K562 (cell line): ENCODE measurements around the gene UBXN11. TPM values are rescaled to one million over a fixed set of nuclear protein-coding genes. Genes with fewer than 3 reads are reported as not detected.

ENCODE experiments used
- AFF1 ChIP-seq, 2 experiments: fragments of 450-650 bp; IDR thresholded peaks; 2 replicates each; pipeline ENCODE4 v1.6.1; 2018; ENCODE audit warnings: mild to moderate bottlenecking in 2 of 2, low read depth in 1 of 2; ENCODE audit not compliant: partially characterized antibody in 2 of 2
- CBX1 ChIP-seq: sonication (generic); IDR thresholded peaks from 2 replicates; pipeline ENCODE4 v1.6.1; 2016; ENCODE audit warnings: antibody characterized with exemption, low read depth, mild to moderate bottlenecking
- DACH1 ChIP-seq: fragments of 450-650 bp; IDR thresholded peaks from 2 replicates; pipeline ENCODE4 v1.6.1; 2018; ENCODE audit not compliant: partially characterized antibody
- FOXM1 ChIP-seq, 2 experiments: fragments of 450-650 bp in 1 of 2; sonication (generic) in 1 of 2; formaldehyde crosslinking in 1 of 2; IDR thresholded peaks; 2 replicates each; pipeline versions ENCODE4 v1.6.1 to v1.9.0; 2017 to 2022; ENCODE audit warnings: low read depth in 2 of 2, mild to moderate bottlenecking in 2 of 2, missing genetic modification reagents in 1 of 2, moderate library complexity in 1 of 2
- HDAC2 ChIP-seq: fragments of 450-650 bp; IDR thresholded peaks from 2 replicates; pipeline ENCODE4 v1.6.1; 2016; ENCODE audit warnings: mild to moderate bottlenecking
- HDAC3 ChIP-seq: fragments of 450-650 bp; IDR thresholded peaks from 2 replicates; pipeline ENCODE4 v1.6.1; 2018; ENCODE audit warnings: borderline replicate concordance, mild to moderate bottlenecking, moderate library complexity; ENCODE audit not compliant: partially characterized antibody
- IRF1 ChIP-seq: sonication (generic); formaldehyde crosslinking; IDR thresholded peaks from 2 replicates; pipeline ENCODE4 v1.8.0; 2022; ENCODE audit warnings: missing genetic modification reagents, mild to moderate bottlenecking, borderline replicate concordance
- KAT8 ChIP-seq: fragments of 450-650 bp; IDR thresholded peaks from 2 replicates; pipeline ENCODE4 v1.6.1; 2016; ENCODE audit warnings: low read depth, mild to moderate bottlenecking
- NFRKB ChIP-seq: fragments of 450-650 bp; IDR thresholded peaks from 2 replicates; pipeline ENCODE4 v1.6.1; 2016; ENCODE audit warnings: low read depth
- PURB ChIP-seq: sonication (generic); formaldehyde crosslinking; IDR thresholded peaks from 2 replicates; pipeline ENCODE4 v1.9.0; 2021; ENCODE audit warnings: low read depth, mild to moderate bottlenecking, missing genetic modification reagents
- RBBP5 ChIP-seq: fragments of 200-600 bp; sonication (generic); IDR thresholded peaks from 2 replicates; pipeline ENCODE4 v1.6.1; 2012; ENCODE audit warnings: borderline replicate concordance, mild to moderate bottlenecking, low read length, control low read depth, inconsistent platforms; ENCODE audit not compliant: insufficient read depth, poor library complexity, severe bottlenecking
- SMAD3 ChIP-seq: fragments of 450-650 bp; formaldehyde crosslinking; conservative IDR thresholded peaks from 2 replicates; pipeline ENCODE4 v1.4.0; 2020; ENCODE audit warnings: mild to moderate bottlenecking
- polyA plus RNA-seq, 8 experiments: library from polyadenylated mRNA; depleted of rRNA in 4 of 8; stranded (reverse) in 5 of 8; unstranded in 3 of 8; fragments of >200 nt; fragmentation: Nextera tagmentation in 2 of 8; fragmentation: Illumina TruSeq in 1 of 8; extraction: Ambion mirVana in 2 of 8; extraction: Trizol in 1 of 8; gene quantifications; 2 replicates each; pipeline versions ENCODE4 v1.2.1 to v1.2.3, GENCODE V29; 2011 to 2014; ENCODE audit warnings: inconsistent platforms in 1 of 8, missing spikeins in 1 of 8
- total RNA-seq, 7 experiments: library from RNA; depleted of rRNA in 6 of 7; stranded (reverse); fragments of >200 nt in 6 of 7; fragmentation: Illumina TruSeq in 2 of 7; extraction: Trizol in 2 of 7; gene quantifications; 2 replicates each; pipeline versions ENCODE4 v1.2.1 to v1.2.3, GENCODE V29; 2011 to 2021; ENCODE audit warnings: low replicate concordance in 1 of 7
- TF ChIP-seq, protein P1 (sequence below): sonication (generic); formaldehyde crosslinking; IDR thresholded peaks from 2 replicates; pipeline ENCODE4 v1.8.0; 2022; ENCODE audit warnings: mild to moderate bottlenecking, missing genetic modification reagents, borderline replicate concordance
- TF ChIP-seq, protein P2 (sequence below): sonication (generic); formaldehyde crosslinking; IDR thresholded peaks from 2 replicates; pipeline ENCODE4 v1.8.1; 2023; ENCODE audit warnings: missing genetic modification reagents, mild to moderate bottlenecking, borderline replicate concordance

The UBXN11 gene
- total and polyA plus RNA-seq, 9 of the 15 experiments (the other 6 are each of a cell fraction or from before 2014, with no cell fraction given): 0.48 to 34.3 (median 11.3) TPM

GRCh38 chr1:26275580-26276431 lies 30.6 kb downstream of the UBXN11 start (continued):
- TF ChIP-seq SMAD3 (CRISPR knock-in tag) (no peak), PURB (CRISPR knock-in tag) (no peak), CBX1 (no peak), NFRKB (no peak), DACH1 (no peak), KAT8 (no peak), AFF1 (IDR thresholded peaks at IDR 0.05; ENCODE audit: low read depth in 1 of 2, partially characterized antibody in 2 of 2) (no peak), RBBP5 (no peak), HDAC2 (peak; percentile 38; the same call in 1 of the 2 replicates), IRF1 (CRISPR knock-in tag) (no peak), FOXM1 (IDR thresholded peaks at IDR 0.05; ENCODE audit: low read depth) (no peak), FOXM1 (CRISPR knock-in tag; IDR thresholded peaks at IDR 0.05; ENCODE audit: low read depth) (no peak), HDAC3 (no peak)
- TF ChIP-seq, protein P1, sequence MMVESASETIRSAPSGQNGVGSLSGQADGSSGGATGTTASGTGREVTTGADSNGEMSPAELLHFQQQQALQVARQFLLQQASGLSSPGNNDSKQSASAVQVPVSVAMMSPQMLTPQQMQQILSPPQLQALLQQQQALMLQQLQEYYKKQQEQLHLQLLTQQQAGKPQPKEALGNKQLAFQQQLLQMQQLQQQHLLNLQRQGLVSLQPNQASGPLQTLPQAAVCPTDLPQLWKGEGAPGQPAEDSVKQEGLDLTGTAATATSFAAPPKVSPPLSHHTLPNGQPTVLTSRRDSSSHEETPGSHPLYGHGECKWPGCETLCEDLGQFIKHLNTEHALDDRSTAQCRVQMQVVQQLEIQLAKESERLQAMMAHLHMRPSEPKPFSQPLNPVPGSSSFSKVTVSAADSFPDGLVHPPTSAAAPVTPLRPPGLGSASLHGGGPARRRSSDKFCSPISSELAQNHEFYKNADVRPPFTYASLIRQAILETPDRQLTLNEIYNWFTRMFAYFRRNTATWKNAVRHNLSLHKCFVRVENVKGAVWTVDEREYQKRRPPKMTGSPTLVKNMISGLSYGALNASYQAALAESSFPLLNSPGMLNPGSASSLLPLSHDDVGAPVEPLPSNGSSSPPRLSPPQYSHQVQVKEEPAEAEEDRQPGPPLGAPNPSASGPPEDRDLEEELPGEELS (CRISPR knock-in tag): no peak
- TF ChIP-seq, protein P2, sequence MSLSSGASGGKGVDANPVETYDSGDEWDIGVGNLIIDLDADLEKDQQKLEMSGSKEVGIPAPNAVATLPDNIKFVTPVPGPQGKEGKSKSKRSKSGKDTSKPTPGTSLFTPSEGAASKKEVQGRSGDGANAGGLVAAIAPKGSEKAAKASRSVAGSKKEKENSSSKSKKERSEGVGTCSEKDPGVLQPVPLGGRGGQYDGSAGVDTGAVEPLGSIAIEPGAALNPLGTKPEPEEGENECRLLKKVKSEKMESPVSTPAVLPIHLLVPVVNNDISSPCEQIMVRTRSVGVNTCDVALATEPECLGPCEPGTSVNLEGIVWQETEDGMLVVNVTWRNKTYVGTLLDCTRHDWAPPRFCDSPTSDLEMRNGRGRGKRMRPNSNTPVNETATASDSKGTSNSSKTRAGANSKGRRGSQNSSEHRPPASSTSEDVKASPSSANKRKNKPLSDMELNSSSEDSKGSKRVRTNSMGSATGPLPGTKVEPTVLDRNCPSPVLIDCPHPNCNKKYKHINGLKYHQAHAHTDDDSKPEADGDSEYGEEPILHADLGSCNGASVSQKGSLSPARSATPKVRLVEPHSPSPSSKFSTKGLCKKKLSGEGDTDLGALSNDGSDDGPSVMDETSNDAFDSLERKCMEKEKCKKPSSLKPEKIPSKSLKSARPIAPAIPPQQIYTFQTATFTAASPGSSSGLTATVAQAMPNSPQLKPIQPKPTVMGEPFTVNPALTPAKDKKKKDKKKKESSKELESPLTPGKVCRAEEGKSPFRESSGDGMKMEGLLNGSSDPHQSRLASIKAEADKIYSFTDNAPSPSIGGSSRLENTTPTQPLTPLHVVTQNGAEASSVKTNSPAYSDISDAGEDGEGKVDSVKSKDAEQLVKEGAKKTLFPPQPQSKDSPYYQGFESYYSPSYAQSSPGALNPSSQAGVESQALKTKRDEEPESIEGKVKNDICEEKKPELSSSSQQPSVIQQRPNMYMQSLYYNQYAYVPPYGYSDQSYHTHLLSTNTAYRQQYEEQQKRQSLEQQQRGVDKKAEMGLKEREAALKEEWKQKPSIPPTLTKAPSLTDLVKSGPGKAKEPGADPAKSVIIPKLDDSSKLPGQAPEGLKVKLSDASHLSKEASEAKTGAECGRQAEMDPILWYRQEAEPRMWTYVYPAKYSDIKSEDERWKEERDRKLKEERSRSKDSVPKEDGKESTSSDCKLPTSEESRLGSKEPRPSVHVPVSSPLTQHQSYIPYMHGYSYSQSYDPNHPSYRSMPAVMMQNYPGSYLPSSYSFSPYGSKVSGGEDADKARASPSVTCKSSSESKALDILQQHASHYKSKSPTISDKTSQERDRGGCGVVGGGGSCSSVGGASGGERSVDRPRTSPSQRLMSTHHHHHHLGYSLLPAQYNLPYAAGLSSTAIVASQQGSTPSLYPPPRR (CRISPR knock-in tag): no peak
